K562 (cell line): Measurements from ENCODE around the gene ZNF286A.
"Not testable (repeated sequence)": the region's sequence is repeated elsewhere in the genome, so short reads cannot be mapped to it uniquely, and the experiment has no call there.

Experiments used
- CCAR2 ChIP-seq: fragments of 200-400 bp; formaldehyde crosslinking; IDR thresholded peaks from 2 replicates; pipeline ENCODE4 v1.6.1; 2017; ENCODE audit warnings: mild to moderate bottlenecking, low read depth, low read length
- CTCF ChIP-seq, 3 experiments: IDR thresholded peaks in 2 of 3; conservative IDR thresholded peaks in 1 of 3; 2 replicates each; pipeline ENCODE4 v1.5.1; 2011 to 2012; ENCODE audit warnings: low read length in 3 of 3, mild to moderate bottlenecking in 3 of 3, control low read depth in 2 of 3, improper control_type of control experiment in 1 of 3, inconsistent platforms in 1 of 3, low read depth in 1 of 3, mixed read lengths in 1 of 3, moderate library complexity in 1 of 3; ENCODE audit not compliant: insufficient read depth in 2 of 3
- E2F1 ChIP-seq: sonication (generic); formaldehyde crosslinking; IDR thresholded peaks from 2 replicates; pipeline ENCODE4 v1.8.1; 2023; ENCODE audit warnings: mild to moderate bottlenecking, missing genetic modification reagents, moderate library complexity
- MAFF ChIP-seq: IDR thresholded peaks from 2 replicates; pipeline ENCODE4 v1.6.1; 2012; ENCODE audit warnings: low read length, improper control_type of control experiment
- SMAD4 ChIP-seq: fragments of 250-450 bp; sonication (Bioruptor Pico); conservative IDR thresholded peaks from 2 replicates; pipeline ENCODE4 v1.8.0; 2021; ENCODE audit warnings: inconsistent platforms, mild to moderate bottlenecking, moderate library complexity
- SMARCA4 ChIP-seq: fragments of 450-650 bp; IDR thresholded peaks from 2 replicates; pipeline ENCODE4 v1.6.1; 2016
- TAL1 ChIP-seq: fragments of 450-650 bp; IDR thresholded peaks from 2 replicates; pipeline ENCODE4 v1.6.1; 2016; ENCODE audit warnings: mild to moderate bottlenecking
- TFAP4 ChIP-seq: sonication (generic); formaldehyde crosslinking; IDR thresholded peaks from 2 replicates; pipeline ENCODE4 v1.8.0; 2022; ENCODE audit warnings: missing genetic modification reagents, mild to moderate bottlenecking, moderate library complexity, borderline replicate concordance
- ZHX1 ChIP-seq: fragments of 150-350 bp; conservative IDR thresholded peaks from 2 replicates; pipeline ENCODE4 v1.6.1; 2014; ENCODE audit warnings: low read length
- ZNF121 ChIP-seq: sonication (generic); formaldehyde crosslinking; conservative IDR thresholded peaks from 2 replicates; pipeline ENCODE4 v1.8.0; 2022; ENCODE audit warnings: missing genetic modification reagents
- ZNF3 ChIP-seq: fragments of 250-450 bp; sonication (Bioruptor Pico); IDR thresholded peaks from 2 replicates; pipeline ENCODE4 v1.5.0; 2021; ENCODE audit warnings: mild to moderate bottlenecking, moderate library complexity

GRCh38 chr17:15768865-15769533, 69.4 kb downstream of the ZNF286A start:
- not testable (repeated sequence) for TF ChIP-seq ZHX1; ZNF121 (CRISPR knock-in tag); CTCF (IDR thresholded peaks at IDR 0.05 in 2 of 3, conservative IDR thresholded peaks at IDR 0.05 in 1 of 3; ENCODE audit: insufficient read depth in 2 of 3, low read depth in 1 of 3, low read length in 3 of 3); SMAD4; SMARCA4; CCAR2; E2F1; ZNF3 (CRISPR knock-in tag); TAL1; TFAP4 (CRISPR knock-in tag); MAFF
